Natural killer cell (primary cell): ENCODE measurements around the gene LRP1B. TPM values are rescaled to one million over a fixed set of nuclear protein-coding genes. Genes with fewer than 3 reads are reported as not detected.

Experiments used
- ATAC-seq, 3 donors: fragments of 150-1000 bp in 2 of 3; fragments of 200-7000 bp in 1 of 3; cut with Tn5 transposase; 1 replicate in 1 of 3; 2 replicates in 2 of 3; pipeline ENCODE4 v1.10.0; 2021; ENCODE audit warnings: mild to moderate bottlenecking in 2 of 3, moderate library complexity in 2 of 3
- DNase-seq, 2 donors: peaks; one replicate each; pipeline versions ENCODE4 v3.0.0 to v3.0.0-alpha.2; 2013 to 2021; ENCODE audit warnings: mixed read lengths in 1 of 2
- H3K27ac ChIP-seq: one replicate; pipeline ENCODE4 v1.5.1; 2013; ENCODE audit warnings: mild to moderate bottlenecking, low read length
- H3K27me3 ChIP-seq: one replicate; pipeline ENCODE4 v1.6.1; 2013; ENCODE audit warnings: low read length; ENCODE audit not compliant: control insufficient read depth, insufficient read depth
- H3K36me3 ChIP-seq: one replicate; pipeline ENCODE4 v1.6.1; 2013; ENCODE audit warnings: low read length; ENCODE audit not compliant: control insufficient read depth, insufficient read depth
- H3K4me1 ChIP-seq: one replicate; pipeline ENCODE4 v1.6.1; 2013; ENCODE audit warnings: low read length; ENCODE audit not compliant: control insufficient read depth, insufficient read depth
- H3K4me3 ChIP-seq: one replicate; pipeline ENCODE4 v1.5.1; 2013; ENCODE audit warnings: low read length
- H3K9me3 ChIP-seq: one replicate; pipeline ENCODE4 v1.6.1; 2013; ENCODE audit warnings: low read length; ENCODE audit not compliant: control insufficient read depth, insufficient read depth
- H3K27ac Mint-ChIP-seq, 2 donors: one replicate each; pipeline ENCODE4 v1.8.0; 2022; ENCODE audit warnings: mild to moderate bottlenecking in 2 of 2, mixed read lengths in 2 of 2, moderate library complexity in 1 of 2
- H3K27me3 Mint-ChIP-seq, 2 donors: one replicate each; pipeline ENCODE4 v1.8.0; 2022; ENCODE audit warnings: low read depth in 2 of 2, mixed read lengths in 2 of 2
- H3K36me3 Mint-ChIP-seq: one replicate; pipeline ENCODE4 v1.8.0; 2022; ENCODE audit warnings: mixed read lengths
- H3K4me1 Mint-ChIP-seq, 2 donors: one replicate each; pipeline ENCODE4 v1.8.0; 2022; ENCODE audit warnings: mixed read lengths in 2 of 2
- H3K4me3 Mint-ChIP-seq: one replicate; pipeline ENCODE4 v1.8.0; 2022; ENCODE audit warnings: mild to moderate bottlenecking, moderate library complexity, mixed read lengths
- H3K9me3 Mint-ChIP-seq, 2 donors: one replicate each; pipeline ENCODE4 v1.8.0; 2022; ENCODE audit warnings: mixed read lengths in 2 of 2
- WGBS: methylation state at CpG from one replicate; pipeline ENCODE4 v1.1.7; 2013; ENCODE audit warnings: missing lambda C conversion rate; ENCODE audit not compliant: insufficient coverage; 5-methylcytosine and 5-hydroxymethylcytosine counted together
- intact Hi-C: fragments of 100-400 bp; cut with micrococcal nuclease; formaldehyde crosslinking; loops from one replicate; pipeline ENCODE4 v1.14.2; 2022
- total RNA-seq, 4 donors: library from RNA; stranded (reverse); fragments of 120-200 nt in 1 of 4; gene quantifications; one replicate each; pipeline versions ENCODE4 v1.2.3 to v1.2.4, GENCODE V29; 2013 to 2022
- TF ChIP-seq, protein P1 (sequence below): fragments of 200-600 bp; IDR thresholded peaks from one replicate; pipeline ENCODE4 v1.8.0; 2022; ENCODE audit warnings: antibody characterized with exemption

LRP1B gene
- total RNA-seq, 3 donors from 2014 or later (not counting 1 experiment from before 2014, with no cell fraction given), result 0.05 TPM; not detected in 2

DNA sequence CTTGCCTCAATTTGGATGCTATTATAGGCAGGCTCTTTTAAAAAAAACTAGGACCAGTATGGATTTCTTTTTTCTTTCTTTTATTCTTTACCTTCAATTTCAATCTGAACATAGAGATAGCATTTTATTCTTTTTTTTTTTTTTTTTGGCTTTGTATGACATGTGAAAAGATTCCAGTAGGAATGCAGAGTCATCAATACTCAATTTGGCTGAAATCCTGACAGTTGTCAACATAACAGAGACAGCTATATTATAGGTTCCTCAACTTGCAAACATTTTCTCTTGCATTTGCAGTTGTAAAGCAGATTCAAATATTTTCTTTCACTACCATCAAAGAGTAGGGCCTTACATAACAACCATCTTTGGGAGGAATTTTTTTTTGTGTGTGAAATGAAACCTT, 334.4 kb downstream of the LRP1B start:
- no peak for ATAC-seq
- Histone ChIP-seq H3K4me1 (no peaks in the 10 kb centered on the region), H3K9me3 (no peaks in the 10 kb centered on the region), H3K4me3 (no peak overlapping the region), H3K36me3 (no peaks in the 10 kb centered on the region), H3K27ac (no peak overlapping the region), H3K27me3 (no peaks in the 10 kb centered on the region)
- no peak overlapping the region for H3K27ac Mint-ChIP-seq
- no peak overlapping the region for H3K4me3 Mint-ChIP-seq
- TF ChIP-seq, protein P1, sequence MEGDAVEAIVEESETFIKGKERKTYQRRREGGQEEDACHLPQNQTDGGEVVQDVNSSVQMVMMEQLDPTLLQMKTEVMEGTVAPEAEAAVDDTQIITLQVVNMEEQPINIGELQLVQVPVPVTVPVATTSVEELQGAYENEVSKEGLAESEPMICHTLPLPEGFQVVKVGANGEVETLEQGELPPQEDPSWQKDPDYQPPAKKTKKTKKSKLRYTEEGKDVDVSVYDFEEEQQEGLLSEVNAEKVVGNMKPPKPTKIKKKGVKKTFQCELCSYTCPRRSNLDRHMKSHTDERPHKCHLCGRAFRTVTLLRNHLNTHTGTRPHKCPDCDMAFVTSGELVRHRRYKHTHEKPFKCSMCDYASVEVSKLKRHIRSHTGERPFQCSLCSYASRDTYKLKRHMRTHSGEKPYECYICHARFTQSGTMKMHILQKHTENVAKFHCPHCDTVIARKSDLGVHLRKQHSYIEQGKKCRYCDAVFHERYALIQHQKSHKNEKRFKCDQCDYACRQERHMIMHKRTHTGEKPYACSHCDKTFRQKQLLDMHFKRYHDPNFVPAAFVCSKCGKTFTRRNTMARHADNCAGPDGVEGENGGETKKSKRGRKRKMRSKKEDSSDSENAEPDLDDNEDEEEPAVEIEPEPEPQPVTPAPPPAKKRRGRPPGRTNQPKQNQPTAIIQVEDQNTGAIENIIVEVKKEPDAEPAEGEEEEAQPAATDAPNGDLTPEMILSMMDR, result no peak
- DNase-seq, result no peak
- no peaks in the 10 kb centered on the region for H3K4me1 Mint-ChIP-seq
- H3K36me3 Mint-ChIP-seq, result no peaks in the 10 kb centered on the region
- intact Hi-C loops, result no loop called here
- H3K27me3 Mint-ChIP-seq, result no peaks in the 10 kb centered on the region
- H3K9me3 Mint-ChIP-seq, result peaks cover 2 to 6% of the 10 kb centered on the region in 2 donors

DNA sequence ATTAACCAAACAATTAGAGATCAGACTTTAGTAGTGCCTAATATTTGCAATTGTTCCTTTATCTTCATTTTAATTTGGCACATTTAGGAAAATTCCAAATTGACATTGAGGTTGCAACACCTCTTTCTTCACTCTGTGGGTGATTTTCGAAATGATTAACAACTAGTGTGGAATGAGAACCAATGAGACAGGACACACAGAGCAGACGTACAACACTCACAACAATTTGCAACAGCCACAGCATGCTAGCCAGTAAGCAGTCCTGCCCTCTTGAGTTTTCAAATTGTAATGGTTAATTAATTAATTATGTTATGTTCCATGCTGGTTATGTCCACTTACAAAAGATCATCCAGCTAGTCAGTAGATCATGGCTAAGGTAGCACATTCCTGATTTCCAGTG, 339.3 kb downstream of the LRP1B start:
- Histone ChIP-seq H3K27ac (no peak overlapping the region), H3K9me3 (no peaks in the 10 kb centered on the region), H3K27me3 (no peaks in the 10 kb centered on the region), H3K36me3 (no peaks in the 10 kb centered on the region), H3K4me3 (no peak overlapping the region), H3K4me1 (no peaks in the 10 kb centered on the region)
- H3K9me3 Mint-ChIP-seq, result peaks cover 0 to 9% of the 10 kb centered on the region in 2 donors
- intact Hi-C loops, result no loop called here
- DNase-seq (no peak), ATAC-seq (no peak)
- WGBS, result no CpG with 5 or more reads among the region's 2 CpGs
- no peaks in the 10 kb centered on the region for H3K27me3 Mint-ChIP-seq
- no peaks in the 10 kb centered on the region for H3K4me1 Mint-ChIP-seq
- H3K36me3 Mint-ChIP-seq, result no peaks in the 10 kb centered on the region
- no peak overlapping the region for H3K27ac Mint-ChIP-seq
- TF ChIP-seq, protein P1, result no peak
- no peak overlapping the region for H3K4me3 Mint-ChIP-seq

DNA sequence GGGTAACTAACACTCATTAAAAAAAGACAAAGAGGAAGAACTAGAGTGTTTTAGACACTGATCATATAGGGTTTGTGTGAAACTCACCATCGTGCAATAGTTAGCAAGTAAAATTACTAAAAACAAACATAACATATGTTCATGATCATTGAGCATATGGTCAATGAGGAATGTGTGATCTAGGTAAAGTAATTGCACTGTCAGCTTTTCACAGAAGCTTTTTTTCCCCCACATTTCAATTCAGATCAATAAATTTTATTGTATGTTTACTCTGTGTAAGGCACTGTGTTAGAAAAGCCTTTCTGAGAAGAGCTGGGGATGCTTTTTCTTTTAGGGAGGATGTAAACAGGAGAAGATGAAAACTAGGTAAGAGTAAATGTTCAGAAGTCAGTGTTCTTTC, 348.2 kb downstream of the LRP1B start:
- Mint-ChIP-seq H3K27ac (no peak overlapping the region), H3K36me3 (no peaks in the 10 kb centered on the region), H3K9me3 (peaks cover 2 to 9% of the 10 kb centered on the region in 2 donors), H3K27me3 (no peaks in the 10 kb centered on the region), H3K4me3 (no peak overlapping the region), H3K4me1 (no peaks in the 10 kb centered on the region)
- ATAC-seq (no peak), DNase-seq (no peak)
- H3K4me3 ChIP-seq, result no peak overlapping the region
- WGBS, result no CpG with 5 or more reads among the region's 1 CpG
- H3K36me3 ChIP-seq, result no peaks in the 10 kb centered on the region
- TF ChIP-seq, protein P1, result no peak
- no peaks in the 10 kb centered on the region for H3K9me3 ChIP-seq
- no peaks in the 10 kb centered on the region for H3K4me1 ChIP-seq
- H3K27ac ChIP-seq, result no peak overlapping the region
- no peaks in the 10 kb centered on the region for H3K27me3 ChIP-seq
- intact Hi-C loops, result no loop called here

DNA sequence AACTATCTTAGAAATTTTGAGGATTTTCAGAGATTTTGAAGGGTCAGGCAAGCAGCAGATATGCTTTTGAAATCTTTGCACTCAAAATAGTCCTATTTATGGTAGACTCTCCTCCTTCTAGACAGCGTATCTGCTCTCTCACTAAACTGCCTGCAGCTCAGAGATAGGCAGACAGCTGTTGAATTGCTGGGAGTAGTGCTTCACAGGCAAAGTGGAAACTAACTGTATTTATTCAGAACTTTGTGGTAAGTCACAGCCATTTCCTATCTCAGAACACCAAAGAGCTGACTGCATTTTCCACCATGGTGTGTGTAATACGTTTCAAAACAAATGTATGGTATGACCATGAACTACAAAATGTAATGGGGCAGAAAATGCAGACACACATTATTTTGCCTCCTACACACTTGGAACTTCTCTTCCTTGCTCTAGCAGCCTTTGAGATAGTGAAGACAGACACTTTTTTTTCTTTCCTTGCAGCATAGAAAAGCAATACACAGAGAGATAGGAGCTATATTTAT, 352.4 kb downstream of the LRP1B start:
- Mint-ChIP-seq H3K4me3 (no peak overlapping the region), H3K27me3 (no peaks in the 10 kb centered on the region), H3K9me3 (peaks cover 7 to 21% of the 10 kb centered on the region in 2 donors), H3K4me1 (no peaks in the 10 kb centered on the region), H3K27ac (no peak overlapping the region), H3K36me3 (no peaks in the 10 kb centered on the region)
- Histone ChIP-seq H3K4me3 (no peak overlapping the region), H3K4me1 (no peaks in the 10 kb centered on the region), H3K27ac (no peak overlapping the region), H3K27me3 (no peaks in the 10 kb centered on the region), H3K9me3 (no peaks in the 10 kb centered on the region), H3K36me3 (no peaks in the 10 kb centered on the region)
- intact Hi-C loops, result no loop called here
- 0% methylated on average over 1 of the region's 2 CpGs for WGBS
- TF ChIP-seq, protein P1, result no peak
- ATAC-seq, result no peak
- DNase-seq, result no peak
